Esophagus squamous epithelium (tissue), 4 donors: ENCODE results near the gene RAD9A.

Experiments used
- CTCF ChIP-seq, 6 experiments: fragments of 450-650 bp in 4 of 6; fragments of 200-600 bp in 2 of 6; sonication (generic) in 2 of 6; IDR thresholded peaks; one replicate each; pipeline ENCODE4 v1.5.1; 2016 to 2019; ENCODE audit warnings: antibody characterized with exemption in 6 of 6, mild to moderate bottlenecking in 4 of 6, moderate library complexity in 4 of 6
- POLR2A ChIP-seq, 4 donors: fragments of 450-650 bp; IDR thresholded peaks; one replicate each; pipeline ENCODE4 v1.6.1; 2017; ENCODE audit warnings: antibody characterized with exemption in 4 of 4, mild to moderate bottlenecking in 4 of 4, moderate library complexity in 3 of 4

GRCh38 chr11:67405688-67406339, 14.0 kb downstream of the RAD9A start:
- TF ChIP-seq CTCF (IDR thresholded peaks at IDR 0.05) (no peak), POLR2A (IDR thresholded peaks at IDR 0.05) (no peak)
